TTC549 (cell line): ENCODE measurements around the gene MAPRE2.

Experiments
- FAIRE-seq: peaks from 2 replicates; lab custom pipeline; 2012; peaks lifted over from hg19 to GRCh38; lab: Jason Lieb, UNC

Gene MAPRE2

DNA sequence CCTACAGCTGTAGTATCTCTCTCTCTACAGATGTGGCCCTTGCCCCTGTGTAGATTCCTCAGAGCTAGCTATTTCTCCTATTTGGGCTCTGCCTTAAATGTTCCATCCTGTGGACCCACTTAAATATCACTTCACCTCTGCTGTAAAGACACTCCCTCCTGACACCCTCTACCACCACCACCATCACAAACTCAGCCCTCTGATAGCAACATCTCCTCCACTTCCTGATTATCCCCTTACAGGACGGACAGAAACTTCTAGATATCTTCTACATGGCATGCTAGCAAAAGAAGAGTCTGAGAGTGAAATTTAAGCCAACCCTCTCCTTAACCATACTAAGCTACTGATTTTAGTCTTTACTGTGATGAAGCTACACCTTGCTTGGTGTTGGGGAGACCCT, 3.2 kb upstream of the MAPRE2 start:
- FAIRE-seq, result no peak

DNA sequence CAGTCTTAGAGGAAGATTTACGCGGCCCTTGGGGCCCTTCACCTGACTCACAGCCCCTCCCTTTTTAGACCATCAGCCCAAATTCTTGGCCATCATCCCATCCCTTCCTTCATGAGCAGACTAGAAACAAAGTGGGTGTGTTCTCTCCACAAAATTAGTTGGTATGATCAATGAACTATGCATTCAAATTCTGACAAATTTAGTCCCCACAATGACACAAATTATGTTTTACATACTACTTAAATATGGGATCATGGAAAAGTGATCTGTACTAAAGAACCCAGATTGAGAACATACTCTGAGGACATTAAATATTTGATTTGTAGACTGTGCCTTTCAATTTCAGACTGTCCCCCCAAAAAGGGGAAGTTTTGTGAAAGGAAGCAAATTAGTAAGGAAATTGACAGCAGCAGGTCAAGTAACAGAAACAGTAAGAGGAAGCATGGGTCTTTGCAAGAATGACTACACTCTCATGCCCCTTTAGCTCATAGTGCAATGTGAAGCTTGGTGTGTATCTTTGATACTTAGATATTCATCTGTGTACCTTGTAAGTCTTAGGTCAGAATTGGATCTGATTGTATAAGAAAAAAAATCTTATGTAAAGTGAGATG, 2.2 kb upstream of the MAPRE2 start:
- FAIRE-seq, result no peak

- FAIRE-seq, result no peak
Observed at GRCh38 chr18:35040638-35040987, 600 bp upstream of the MAPRE2 start.

- FAIRE-seq, result no peak
Observed at GRCh38 chr18:35041815-35042387, 688 bp downstream of the MAPRE2 start.

DNA sequence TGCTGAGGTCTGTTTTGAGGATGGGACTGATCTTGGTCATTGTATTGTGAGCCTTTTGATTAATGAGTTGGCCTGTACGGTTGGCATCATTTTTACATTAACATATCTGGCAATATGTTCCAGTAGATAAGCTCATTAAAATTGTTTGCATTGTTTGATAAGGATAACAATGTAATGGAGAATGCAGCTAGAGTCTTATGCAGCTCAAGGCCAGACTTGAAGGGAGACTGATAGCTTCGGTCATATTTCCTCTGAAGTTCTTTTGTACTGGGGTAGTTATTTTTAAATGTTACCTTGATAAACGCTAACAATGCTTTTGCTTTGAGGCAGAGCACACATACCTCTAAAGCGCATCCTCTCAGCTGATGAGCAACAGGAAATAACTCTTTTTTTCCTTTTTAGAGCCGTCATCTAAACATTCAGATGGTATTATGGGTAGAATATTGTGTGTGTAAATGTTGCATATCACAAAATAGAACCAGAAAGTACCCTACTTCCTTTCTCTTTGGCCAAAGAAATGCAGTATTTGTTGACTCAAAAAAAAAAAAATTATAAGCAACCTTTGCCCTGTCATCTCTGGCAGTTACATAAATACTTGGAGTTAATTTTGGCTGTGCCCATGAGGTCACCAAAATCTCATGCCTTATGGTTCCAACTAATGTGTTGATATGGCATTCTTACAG, 1.3 kb downstream of the MAPRE2 start:
- FAIRE-seq, result no peak

DNA sequence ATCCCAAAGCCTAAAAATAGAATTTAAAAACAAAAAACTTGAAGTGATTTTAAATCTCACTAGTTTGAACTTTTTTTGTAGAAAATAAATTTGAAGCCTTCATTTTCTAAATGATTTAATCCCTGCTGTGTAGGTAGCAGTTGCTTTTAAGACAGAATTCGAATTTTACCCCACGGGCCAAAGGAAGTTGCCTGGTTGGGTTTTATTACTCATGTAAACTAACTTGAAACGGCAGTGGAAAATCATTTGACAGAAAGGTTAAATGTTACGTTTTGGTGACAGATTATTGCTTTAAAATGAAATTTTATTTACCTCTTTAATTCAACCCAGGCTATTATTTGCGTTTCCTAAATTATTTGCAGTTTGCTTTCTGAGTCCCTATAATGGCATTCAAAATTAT, 2.0 kb downstream of the MAPRE2 start:
- FAIRE-seq, result no peak

GRCh38 chr18:35045121-35045520, 3.9 kb downstream of the MAPRE2 start:
- FAIRE-seq, result no peak

DNA sequence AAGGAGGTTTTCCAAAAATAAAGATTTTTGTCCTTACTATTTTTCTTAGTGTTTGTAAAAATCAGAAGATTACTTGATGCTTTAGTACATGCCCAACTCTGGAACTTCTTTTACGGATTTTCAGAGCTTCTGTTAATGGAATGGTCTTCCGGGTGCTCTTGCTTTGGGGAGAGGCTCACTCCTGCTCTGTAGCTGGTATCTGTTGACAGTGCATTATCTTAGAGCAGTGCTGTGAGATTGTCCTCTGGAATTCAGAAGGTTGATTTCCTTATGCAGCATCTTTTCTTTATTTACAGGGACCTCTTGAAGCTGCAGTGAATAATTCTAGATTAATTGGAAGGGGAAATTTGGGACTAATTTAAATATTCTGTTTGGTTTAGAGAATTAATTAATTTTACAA, 4.6 kb downstream of the MAPRE2 start:
- no peak for FAIRE-seq

- FAIRE-seq, result no peak
Observed at GRCh38 chr18:35047697-35048292, 6.6 kb downstream of the MAPRE2 start.

- FAIRE-seq, result no peak
Observed at GRCh38 chr18:35049111-35050027, 8.2 kb downstream of the MAPRE2 start.

GRCh38 chr18:35050028-35050546, 8.9 kb downstream of the MAPRE2 start:
- FAIRE-seq, result no peak

GRCh38 chr18:35050705-35051195, 9.5 kb downstream of the MAPRE2 start:
- FAIRE-seq, result no peak

DNA sequence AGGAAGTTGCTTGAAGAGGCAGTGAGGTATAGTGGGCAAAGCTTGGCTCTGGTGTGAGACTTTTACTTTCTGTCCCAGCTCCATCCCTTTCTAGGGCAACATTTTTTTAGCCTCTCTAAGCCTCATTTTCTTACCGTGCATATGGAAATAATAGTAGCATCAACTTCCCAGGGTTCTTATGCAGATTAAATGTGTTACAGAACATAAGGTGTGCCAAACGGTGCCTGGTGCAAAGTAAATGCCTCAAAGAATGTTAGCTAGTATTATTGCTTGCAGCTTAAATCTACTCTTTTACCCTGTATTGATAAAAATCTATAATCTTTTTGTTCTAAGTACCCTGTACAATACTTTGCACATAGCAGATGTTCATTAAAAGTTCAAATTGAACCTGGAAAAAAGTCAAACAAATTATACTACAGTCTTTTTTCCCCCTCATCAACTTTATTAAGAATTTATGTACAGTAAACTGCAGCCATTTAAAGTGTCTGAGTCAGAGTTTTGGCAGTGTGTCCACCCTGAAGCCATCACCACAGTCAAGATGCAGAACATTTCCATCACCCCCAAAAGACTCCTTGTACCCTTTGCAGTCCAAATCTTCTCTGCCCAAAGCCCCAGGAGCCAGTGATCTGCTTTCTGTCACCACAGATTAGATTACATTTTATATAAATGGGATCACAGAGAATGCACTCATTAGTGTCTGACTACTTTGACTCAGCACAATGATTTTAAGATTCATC, 10.6 kb downstream of the MAPRE2 start:
- FAIRE-seq, result no peak

GRCh38 chr18:35054401-35054800, 13.2 kb downstream of the MAPRE2 start:
- no peak for FAIRE-seq

- FAIRE-seq, result no peak
Observed at GRCh38 chr18:35055105-35055504, 13.9 kb downstream of the MAPRE2 start.

- FAIRE-seq, result no peak
Observed at GRCh38 chr18:35055726-35056125, 14.5 kb downstream of the MAPRE2 start.

GRCh38 chr18:35059280-35059927, 18.2 kb downstream of the MAPRE2 start:
- no peak for FAIRE-seq

DNA sequence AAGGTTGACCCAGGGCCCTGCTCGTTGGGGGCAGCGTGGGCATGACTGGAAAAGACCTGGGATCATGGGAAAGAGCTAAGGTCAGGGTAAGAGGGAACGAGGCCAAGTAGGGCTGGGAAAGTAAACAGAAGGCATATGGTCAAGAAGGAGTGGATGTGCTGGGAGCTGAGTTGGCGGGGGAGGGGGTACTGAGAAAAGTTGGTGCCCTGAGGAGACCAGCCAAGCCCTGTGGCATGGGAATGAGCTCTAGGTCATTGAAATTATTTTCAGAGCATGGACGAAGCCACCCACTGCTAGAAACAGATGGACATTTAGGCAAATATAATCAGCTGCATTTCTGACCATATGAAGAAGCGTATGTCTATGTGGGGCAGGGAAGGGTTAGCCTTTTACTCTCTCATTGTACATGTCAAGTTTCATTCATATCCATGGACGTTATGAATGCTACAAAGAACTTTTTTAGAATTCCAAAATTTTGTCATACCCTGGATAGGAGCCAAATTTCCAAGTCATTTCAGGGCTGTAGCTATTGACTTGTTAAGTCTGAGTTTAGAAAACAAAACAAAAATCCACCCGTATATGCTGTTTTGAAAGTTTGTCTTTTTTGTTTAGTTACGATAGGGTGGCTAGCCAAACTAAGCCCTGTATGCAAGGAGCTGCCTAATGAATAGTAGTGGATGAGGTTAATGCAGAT, 19.1 kb downstream of the MAPRE2 start:
- no peak for FAIRE-seq

DNA sequence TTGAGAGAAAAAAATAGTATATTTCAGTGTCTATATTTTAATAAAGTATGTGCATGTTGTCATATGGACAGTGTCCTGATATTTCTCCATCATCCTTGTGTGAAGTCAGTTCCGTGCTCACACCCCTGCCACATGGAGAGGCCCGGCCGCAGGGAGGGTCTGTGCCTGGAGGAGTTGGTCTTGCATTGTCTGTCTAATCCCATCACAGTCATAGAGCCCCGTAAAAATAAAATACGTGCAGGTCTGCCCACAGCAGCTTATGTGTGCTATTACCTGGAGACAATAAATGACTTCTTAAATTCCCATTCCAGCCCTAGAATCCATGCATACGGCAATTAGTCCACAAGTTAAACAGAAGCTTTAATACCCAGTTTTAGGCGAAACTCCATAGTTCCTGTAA, 20.1 kb downstream of the MAPRE2 start:
- no peak for FAIRE-seq

- FAIRE-seq, result no peak
Observed at GRCh38 chr18:35061804-35062203, 20.6 kb downstream of the MAPRE2 start.
